MCF 10A (cell line): ENCODE measurements around the gene LYPD6. TPM values are rescaled to one million over a fixed set of nuclear protein-coding genes. Genes with fewer than 3 reads are reported as not detected.
"Not testable (repeated sequence)": the region's sequence is repeated elsewhere in the genome, so short reads cannot be mapped to it uniquely, and the experiment has no call there.

Source experiments
- BruUV-seq: library from RNA; stranded (reverse); fragments of 400-500 nt; replicated peaks from 2 replicates; lab custom pipeline; 2021; lab: Mats Ljungman, UMichigan
- CTCF ChIA-PET: fragments of 300-600 bp; sonication (Branson Sonifier 250); formaldehyde crosslinking; extraction: SDS; loops from one replicate; lab custom pipeline; 2021; ENCODE audit warnings: antibody characterized with exemption, inconsistent platforms; lab: Yijun Ruan, JAX
- POLR2A ChIA-PET: fragments of 300-600, 350-650 bp; sonication (Branson Sonifier 250); formaldehyde crosslinking; extraction: SDS; loops from one replicate; lab custom pipeline; 2020; ENCODE audit warnings: antibody characterized with exemption, inconsistent platforms; lab: Yijun Ruan, JAX
- DNase-seq: peaks from one replicate; pipeline ENCODE4 v3.0.0-alpha.2; 2018; ENCODE audit not compliant: unreplicated experiment
- H3K27ac Mint-ChIP-seq: one replicate; pipeline ENCODE4 v1.8.0; 2022; ENCODE audit warnings: mild to moderate bottlenecking, low read depth, mixed read lengths; ENCODE audit not compliant: unreplicated experiment
- H3K27me3 Mint-ChIP-seq: one replicate; pipeline ENCODE4 v1.8.0; 2022; ENCODE audit warnings: mixed read lengths; ENCODE audit not compliant: insufficient read depth, unreplicated experiment
- H3K36me3 Mint-ChIP-seq: one replicate; pipeline ENCODE4 v1.8.0; 2022; ENCODE audit warnings: mild to moderate bottlenecking, moderate library complexity, mixed read lengths; ENCODE audit not compliant: insufficient read depth, unreplicated experiment
- H3K4me1 Mint-ChIP-seq: one replicate; pipeline ENCODE4 v1.8.0; 2022; ENCODE audit warnings: mixed read lengths; ENCODE audit not compliant: insufficient read depth, unreplicated experiment
- H3K4me3 Mint-ChIP-seq: one replicate; pipeline ENCODE4 v1.8.0; 2022; ENCODE audit warnings: mild to moderate bottlenecking, moderate library complexity, mixed read lengths; ENCODE audit not compliant: unreplicated experiment
- H3K9me3 Mint-ChIP-seq: one replicate; pipeline ENCODE4 v1.8.0; 2022; ENCODE audit warnings: mixed read lengths; ENCODE audit not compliant: unreplicated experiment
- CTCF ChIP-seq: fragments of 200-600 bp; IDR thresholded peaks from one replicate; pipeline ENCODE4 v1.8.0; 2022; ENCODE audit warnings: antibody characterized with exemption, mild to moderate bottlenecking; ENCODE audit not compliant: unreplicated experiment
- intact Hi-C: fragments of 100-400 bp; cut with micrococcal nuclease; formaldehyde crosslinking; loops from 2 replicates; pipeline ENCODE4 v1.14.1; 2022
- total RNA-seq: library from RNA; stranded (reverse); gene quantifications from 2 replicates; pipeline ENCODE4 v1.2.3, GENCODE V29; 2022

Gene LYPD6
- total RNA-seq, 1 experiment from 2014 or later, result 3.2 TPM

- Mint-ChIP-seq H3K27me3 (peaks cover 16% of the 10 kb centered on the region), H3K9me3 (no peaks in the 10 kb centered on the region), H3K27ac (no peak overlapping the region), H3K4me3 (no peak overlapping the region), H3K36me3 (no peaks in the 10 kb centered on the region), H3K4me1 (peaks cover 9% of the 10 kb centered on the region)
- TF ChIP-seq CTCF, result no peak
- intact Hi-C loops, result loop anchor here (5.0 to 10.0 kb wide), 3 partner anchors 173 to 250 kb away; no protein-coding TSS in a partner anchor
- BruUV-seq, result no TSS peak
- no peak for DNase-seq
- CTCF ChIA-PET, result interaction anchor here (0.7 to 7.2 kb wide), 7 partner anchors 8 to 294 kb away, joined by 3 to 81 read pairs (median 4); no protein-coding TSS in a partner anchor
- POLR2A ChIA-PET, result no interaction called here
Measured at GRCh38 chr2:149312039-149312438, 18.3 kb upstream of the LYPD6 start.

- Mint-ChIP-seq H3K4me1 (peaks cover 9% of the 10 kb centered on the region), H3K27ac (no peak overlapping the region), H3K4me3 (no peak overlapping the region), H3K27me3 (peaks cover under 1% of the 10 kb centered on the region), H3K9me3 (no peaks in the 10 kb centered on the region), H3K36me3 (no peaks in the 10 kb centered on the region)
- TF ChIP-seq CTCF, result peak; percentile 53
- intact Hi-C loops, result loop anchor here (1.0 to 10.0 kb wide), 4 partner anchors 171 to 296 kb away; no protein-coding TSS in a partner anchor
- ChIA-PET CTCF (interaction anchor here (0.5 to 7.2 kb wide), 19 partner anchors 8 to 1626 kb away, joined by 3 to 81 read pairs (median 3); no protein-coding TSS in a partner anchor), POLR2A (interaction anchor here (0.6 to 0.9 kb wide), 2 partner anchors 18 to 146 kb away, joined by 3 read pairs; no protein-coding TSS in a partner anchor)
- no TSS peak for BruUV-seq
- peak; percentile 76 for DNase-seq
Measured at GRCh38 chr2:149313512-149313972, 16.8 kb upstream of the LYPD6 start.

DNA sequence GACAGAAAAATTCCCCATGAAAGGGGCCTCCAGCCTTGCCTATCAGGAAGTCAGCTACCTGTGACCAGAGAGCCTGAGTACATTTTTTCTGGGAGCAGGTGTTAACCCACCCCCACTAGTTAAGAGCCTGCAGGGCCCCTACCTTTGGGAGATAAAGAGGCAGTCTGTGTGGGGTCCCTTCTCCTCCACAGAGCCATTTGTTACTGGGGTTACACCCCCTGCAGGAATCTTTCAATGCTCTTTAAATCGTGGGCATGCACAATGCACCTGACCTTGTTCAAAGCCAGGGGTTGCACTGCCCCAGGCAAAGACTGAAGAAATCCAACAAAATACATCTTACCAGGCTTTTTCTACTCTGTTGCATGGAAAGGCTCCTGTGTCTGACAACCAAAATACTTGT lies 15.7 kb upstream of the LYPD6 start:
- intact Hi-C loops, result loop anchor here (5.0 to 10.0 kb wide), 3 partner anchors 170 to 248 kb away; no protein-coding TSS in a partner anchor
- POLR2A ChIA-PET, result no interaction called here
- no peak for TF ChIP-seq CTCF
- Mint-ChIP-seq H3K9me3 (no peaks in the 10 kb centered on the region), H3K36me3 (no peaks in the 10 kb centered on the region), H3K4me1 (peaks cover 9% of the 10 kb centered on the region), H3K27ac (no peak overlapping the region), H3K27me3 (no peaks in the 10 kb centered on the region), H3K4me3 (no peak overlapping the region)
- no peak for DNase-seq
- no TSS peak for BruUV-seq
- CTCF ChIA-PET, result interaction anchor here (0.6 to 7.2 kb wide), 3 partner anchors 10 to 297 kb away, joined by 3 to 81 read pairs (median 19); no protein-coding TSS in a partner anchor

GRCh38 chr2:149315461-149315860 lies 14.9 kb upstream of the LYPD6 start:
- no peaks in the 10 kb centered on the region for H3K27me3 Mint-ChIP-seq
- intact Hi-C loops, result loop anchor here (10.0 kb wide), 2 partner anchors 169 to 231 kb away; no protein-coding TSS in a partner anchor
- peaks cover 9% of the 10 kb centered on the region for H3K4me1 Mint-ChIP-seq
- H3K36me3 Mint-ChIP-seq, result no peaks in the 10 kb centered on the region
- ChIA-PET CTCF (no interaction called here), POLR2A (no interaction called here)
- no peak overlapping the region for H3K4me3 Mint-ChIP-seq
- no peaks in the 10 kb centered on the region for H3K9me3 Mint-ChIP-seq
- no TSS peak for BruUV-seq
- no peak overlapping the region for H3K27ac Mint-ChIP-seq
- DNase-seq, result no peak
- no peak for TF ChIP-seq CTCF

DNA sequence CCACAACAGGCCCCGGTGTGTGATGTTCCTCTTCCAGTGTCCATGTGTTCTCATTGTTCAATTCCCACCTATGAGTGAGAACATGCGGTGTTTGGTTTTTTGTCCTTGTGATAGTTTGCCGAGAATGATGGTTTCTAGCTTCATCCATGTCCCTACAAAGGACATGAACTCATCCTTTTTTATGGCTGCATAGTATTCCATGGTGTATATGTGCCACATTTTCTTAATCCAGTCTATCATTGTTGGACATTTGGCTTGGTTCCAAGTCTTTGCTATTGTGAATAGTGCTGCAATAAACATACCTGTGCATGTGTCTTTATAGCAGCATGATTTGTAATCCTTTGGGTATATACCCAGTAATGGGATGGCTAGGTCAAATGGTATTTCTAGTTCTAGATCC lies 11.8 kb upstream of the LYPD6 start:
- H3K4me3 Mint-ChIP-seq, POLR2A ChIA-PET, H3K9me3 Mint-ChIP-seq, H3K36me3 Mint-ChIP-seq, BruUV-seq, DNase-seq, H3K27me3 Mint-ChIP-seq, H3K4me1 Mint-ChIP-seq, H3K27ac Mint-ChIP-seq: not testable (repeated sequence)
- CTCF ChIA-PET, result interaction anchor here (0.6 kb wide), 1 partner anchor 255 kb away, joined by 3 read pairs; no protein-coding TSS in a partner anchor
- intact Hi-C loops, result loop anchor here (10.0 kb wide), 2 partner anchors 166 to 234 kb away; no protein-coding TSS in a partner anchor
